Neural cell (in vitro differentiated cells): ENCODE measurements around the gene OPRM1. TPM values are rescaled to one million over a fixed set of nuclear protein-coding genes. Genes with fewer than 3 reads are reported as not detected.

Source experiments
- H2AFZ ChIP-seq: fragments of 200-600, 300-800 bp; sonication (generic), shearing (Covaris generic); 2 replicates; pipeline ENCODE4 v1.6.0; 2014; ENCODE audit warnings: low read depth, mild to moderate bottlenecking, antibody characterized with exemption, low read length, moderate library complexity
- H3F3A ChIP-seq: fragments of 200-600 bp; shearing (Covaris generic); 2 replicates; pipeline ENCODE4 v1.6.1; 2016; ENCODE audit warnings: mild to moderate bottlenecking, moderate library complexity, mixed read lengths, antibody characterized with exemption, low read length; ENCODE audit not compliant: insufficient read depth, poor library complexity, severe bottlenecking
- H3K27ac ChIP-seq: fragments of 200-600, 300-800 bp; sonication (generic), shearing (Covaris generic); 2 replicates; pipeline ENCODE4 v1.5.1; 2014; ENCODE audit warnings: mild to moderate bottlenecking, low read length, moderate library complexity
- H3K27me3 ChIP-seq: fragments of 300-800, 200-600 bp; sonication (generic), shearing (Covaris generic); 2 replicates; pipeline ENCODE4 v1.6.0; 2014; ENCODE audit warnings: mild to moderate bottlenecking, low read depth, low read length, moderate library complexity; ENCODE audit not compliant: insufficient read depth
- H3K36me3 ChIP-seq: fragments of 300-800, 200-600 bp; sonication (generic), shearing (Covaris generic); 2 replicates; pipeline ENCODE4 v1.5.1; 2014; ENCODE audit warnings: mild to moderate bottlenecking, antibody characterized with exemption, low read length, moderate library complexity; ENCODE audit not compliant: insufficient read depth
- H3K4me2 ChIP-seq: fragments of 300-800, 200-600 bp; sonication (generic), shearing (Covaris generic); 2 replicates; pipeline ENCODE4 v1.6.0; 2014; ENCODE audit warnings: mild to moderate bottlenecking, low read length
- H3K4me3 ChIP-seq: fragments of 300-800, 200-600 bp; sonication (generic), shearing (Covaris generic); 2 replicates; pipeline ENCODE4 v1.5.1; 2014; ENCODE audit warnings: mild to moderate bottlenecking, low read length, moderate library complexity
- H3K79me2 ChIP-seq: fragments of 200-600 bp; shearing (Covaris generic); replicated peaks from 2 replicates; pipeline ENCODE4 v1.6.0; 2014; ENCODE audit warnings: mild to moderate bottlenecking, low read length, moderate library complexity; ENCODE audit not compliant: insufficient read depth
- H3K9ac ChIP-seq: fragments of 300-800, 200-600 bp; sonication (generic), shearing (Covaris generic); 2 replicates; pipeline ENCODE4 v1.6.1; 2016; ENCODE audit warnings: mild to moderate bottlenecking, low read length, mixed read lengths
- H3K9me2 ChIP-seq: fragments of 200-600 bp; shearing (Covaris generic); 2 replicates; pipeline ENCODE4 v1.6.1; 2016; ENCODE audit warnings: mild to moderate bottlenecking, low read length, mixed read lengths; ENCODE audit not compliant: insufficient read depth
- H3K9me3 ChIP-seq: fragments of 200-600, 300-800 bp; sonication (generic), shearing (Covaris generic); 2 replicates; pipeline ENCODE4 v1.6.1; 2016; ENCODE audit warnings: mild to moderate bottlenecking, mixed run types, low read length, moderate library complexity, mixed read lengths
- H4K20me1 ChIP-seq: fragments of 200-600 bp; shearing (Covaris generic); 2 replicates; pipeline ENCODE4 v1.6.1; 2016; ENCODE audit warnings: mild to moderate bottlenecking, mixed run types; ENCODE audit not compliant: insufficient read depth
- CTCF ChIP-seq: fragments of 450-650 bp; IDR thresholded peaks from 2 replicates; pipeline ENCODE4 v1.5.1; 2014; ENCODE audit warnings: antibody characterized with exemption, mild to moderate bottlenecking, moderate library complexity; ENCODE audit not compliant: poor library complexity, severe bottlenecking
- EP300 ChIP-seq: fragments of 450-650 bp; conservative IDR thresholded peaks from 2 replicates; pipeline ENCODE4 v1.6.1; 2014; ENCODE audit warnings: antibody characterized with exemption, mild to moderate bottlenecking, moderate library complexity; ENCODE audit not compliant: poor library complexity, severe bottlenecking
- EZH2 ChIP-seq: fragments of 200-600, 300-800 bp; shearing (Covaris generic), sonication (generic); IDR thresholded peaks from 2 replicates; pipeline ENCODE4 v1.6.1; 2014; ENCODE audit warnings: antibody characterized with exemption, low read length, borderline replicate concordance, mild to moderate bottlenecking; ENCODE audit not compliant: insufficient read depth, poor library complexity, severe bottlenecking
- MXI1 ChIP-seq: fragments of 450-650 bp; conservative IDR thresholded peaks from 2 replicates; pipeline ENCODE4 v1.6.1; 2014; ENCODE audit warnings: antibody characterized with exemption, mild to moderate bottlenecking; ENCODE audit not compliant: poor library complexity, severe bottlenecking
- POLR2AphosphoS5 ChIP-seq: IDR thresholded peaks from 2 replicates; pipeline ENCODE4 v1.6.1; 2012
- RAD21 ChIP-seq: fragments of 450-650 bp; conservative IDR thresholded peaks from 2 replicates; pipeline ENCODE4 v1.6.1; 2014; ENCODE audit warnings: antibody characterized with exemption, mild to moderate bottlenecking, moderate library complexity
- REST ChIP-seq: IDR thresholded peaks from 2 replicates; pipeline ENCODE4 v1.6.1; 2012; ENCODE audit warnings: borderline replicate concordance
- SMC3 ChIP-seq: fragments of 450-650 bp; conservative IDR thresholded peaks from 2 replicates; pipeline ENCODE4 v1.6.1; 2014; ENCODE audit warnings: antibody characterized with exemption, mild to moderate bottlenecking, moderate library complexity; ENCODE audit not compliant: poor library complexity
- TAF1 ChIP-seq: IDR thresholded peaks from 2 replicates; pipeline ENCODE4 v1.6.1; 2012; ENCODE audit warnings: low read depth
- polyA plus RNA-seq: library from polyadenylated mRNA; depleted of rRNA; stranded (reverse); fragments of >200 nt; gene quantifications from 2 replicates; pipeline ENCODE4 v1.2.3, GENCODE V29; 2014

Gene OPRM1
- polyA plus RNA-seq, 1 donor from 2014 or later = 1.5 TPM

- Histone ChIP-seq H3K27ac (no peak overlapping the region), H3K79me2 (no peaks in the 10 kb centered on the region), H3K9me2 (no peaks in the 10 kb centered on the region), H4K20me1 (no peaks in the 10 kb centered on the region), H2AFZ (no peak overlapping the region), H3K9ac (no peak overlapping the region), H3K4me2 (no peak overlapping the region), H3K4me3 (no peak overlapping the region), H3K9me3 (no peaks in the 10 kb centered on the region), H3F3A (no peaks in the 10 kb centered on the region), H3K36me3 (no peaks in the 10 kb centered on the region), H3K27me3 (no peaks in the 10 kb centered on the region)
- TF ChIP-seq SMC3 (no peak), MXI1 (no peak), EP300 (no peak), CTCF (no peak), RAD21 (no peak), POLR2AphosphoS5 (no peak), REST (no peak), EZH2 (no peak), TAF1 (no peak)
These were observed 104.7 kb downstream of the OPRM1 start for GRCh38 chr6:154143753-154144152.

GRCh38 chr6:154154389-154154967, 115.4 kb downstream of the OPRM1 start:
- Histone ChIP-seq H3K9me2 (no peaks in the 10 kb centered on the region), H3K4me3 (no peak overlapping the region), H3K27me3 (no peaks in the 10 kb centered on the region), H3K36me3 (no peaks in the 10 kb centered on the region), H3K79me2 (no peaks in the 10 kb centered on the region), H3K9me3 (no peaks in the 10 kb centered on the region), H4K20me1 (no peaks in the 10 kb centered on the region), H3F3A (no peaks in the 10 kb centered on the region), H2AFZ (no peak overlapping the region), H3K27ac (no peak overlapping the region), H3K9ac (no peak overlapping the region), H3K4me2 (no peak overlapping the region)
- TF ChIP-seq EZH2 (no peak), RAD21 (peak; percentile 92), POLR2AphosphoS5 (no peak), SMC3 (peak; percentile 94), REST (no peak), CTCF (peak; percentile 84)
